H1 (cell line): ENCODE results near the gene MPPED1. TPM values are rescaled to one million over a fixed set of nuclear protein-coding genes. Genes with fewer than 3 reads are reported as not detected.

Source experiments
- CTCF ChIA-PET: fragments of 300-600 bp; sonication (Branson Sonifier 250); formaldehyde crosslinking; loops from one replicate; lab custom pipeline; 2021; ENCODE audit not compliant: partially characterized antibody; lab: Charles Lee
- POLR2A ChIA-PET: fragments of 300-600 bp; sonication (Branson Sonifier 250); formaldehyde crosslinking; loops from one replicate; lab custom pipeline; 2021; ENCODE audit warnings: inconsistent platforms; ENCODE audit not compliant: partially characterized antibody; lab: Charles Lee
- DNase-seq, 2 experiments: peaks; one replicate each; pipeline versions ENCODE4 v3.0.0 to v3.0.0-alpha.2; 2010 to 2022; ENCODE audit warnings: low spot score in 2 of 2, low read depth in 1 of 2, mixed read lengths in 1 of 2
- FAIRE-seq: peaks from 2 replicates; lab custom pipeline; 2011; peaks lifted over from hg19 to GRCh38; lab: Jason Lieb, UNC
- H2AFZ ChIP-seq: 2 replicates; pipeline ENCODE4 v1.8.1; 2012; ENCODE audit warnings: low read length, inconsistent platforms
- H2AK5ac ChIP-seq: 2 replicates; pipeline ENCODE4 v1.6.1; 2013; ENCODE audit warnings: low read depth, low read length
- H2BK120ac ChIP-seq: replicated peaks from 2 replicates; pipeline ENCODE3; 2013; ENCODE audit warnings: low read depth, low read length, inconsistent platforms
- H2BK12ac ChIP-seq: 2 replicates; pipeline ENCODE4 v1.6.1; 2013; ENCODE audit warnings: low read depth, low read length
- H2BK15ac ChIP-seq: 2 replicates; pipeline ENCODE4 v1.6.1; 2013; ENCODE audit warnings: low read length
- H2BK20ac ChIP-seq: 2 replicates; pipeline ENCODE4 v1.6.1; 2013; ENCODE audit warnings: low read length
- H2BK5ac ChIP-seq: 2 replicates; pipeline ENCODE4 v1.6.1; 2013; ENCODE audit warnings: low read depth, low read length
- H3K14ac ChIP-seq: 2 replicates; pipeline ENCODE4 v1.6.1; 2013; ENCODE audit warnings: inconsistent platforms; ENCODE audit not compliant: insufficient read length
- H3K18ac ChIP-seq: 2 replicates; pipeline ENCODE4 v1.6.1; 2013; ENCODE audit warnings: low read length; ENCODE audit errors: extremely low read depth
- H3K23ac ChIP-seq: 2 replicates; pipeline ENCODE4 v1.6.1; 2013; ENCODE audit warnings: inconsistent platforms; ENCODE audit not compliant: insufficient read length
- H3K23me2 ChIP-seq: 2 replicates; pipeline ENCODE4 v1.6.1; 2013; ENCODE audit warnings: low read depth, low read length
- H3K27ac ChIP-seq: 2 replicates; pipeline ENCODE4 v1.6.1; 2011; ENCODE audit warnings: low read depth, low read length, inconsistent platforms
- H3K27me3 ChIP-seq, 4 experiments: replicated peaks in 1 of 4; 1 replicate in 1 of 4; 2 replicates in 3 of 4; pipeline versions ENCODE4 v1.6.1 to v1.8.1; 2011 to 2013; ENCODE audit warnings: low read length in 3 of 4, mild to moderate bottlenecking in 3 of 4, inconsistent platforms in 2 of 4, mixed read lengths in 2 of 4, moderate library complexity in 1 of 4; ENCODE audit not compliant: control insufficient read depth in 3 of 4, insufficient read depth in 3 of 4; ENCODE audit errors: extremely low read depth in 1 of 4
- H3K36me3 ChIP-seq, 4 experiments: 2 replicates each; pipeline versions ENCODE4 v1.6.1 to v1.8.1; 2011 to 2013; ENCODE audit warnings: mild to moderate bottlenecking in 4 of 4, low read length in 3 of 4, moderate library complexity in 2 of 4, control low read depth in 1 of 4, inconsistent platforms in 1 of 4; ENCODE audit not compliant: insufficient read depth in 4 of 4, control insufficient read depth in 2 of 4
- H3K4ac ChIP-seq: replicated peaks from 2 replicates; pipeline ENCODE3; 2013; ENCODE audit warnings: low read length, low read depth, mixed read lengths, inconsistent platforms; ENCODE audit not compliant: insufficient read length
- H3K4me1 ChIP-seq, 4 experiments: replicated peaks in 1 of 4; 1 replicate in 1 of 4; 2 replicates in 3 of 4; pipeline versions ENCODE4 v1.6.1 to v1.8.1; 2011 to 2013; ENCODE audit warnings: low read length in 3 of 4, inconsistent platforms in 2 of 4, mixed read lengths in 1 of 4; ENCODE audit not compliant: insufficient read depth in 4 of 4, control insufficient read depth in 3 of 4
- H3K4me2 ChIP-seq, 2 experiments: 2 replicates each; pipeline versions ENCODE4 v1.6.1 to v1.8.1; 2011 to 2013; ENCODE audit warnings: low read depth in 2 of 2, low read length in 2 of 2, control low read depth in 1 of 2, inconsistent platforms in 1 of 2, mild to moderate bottlenecking in 1 of 2; ENCODE audit not compliant: insufficient read depth in 1 of 2
- H3K4me3 ChIP-seq, 4 experiments: fragments of 200-600, 300-600 bp in 1 of 4; sonication (generic), shearing (Covaris generic), sonication (Bioruptor Twin) in 1 of 4; 2 replicates each; pipeline versions ENCODE4 v1.5.1 to v1.8.1; 2011 to 2016; ENCODE audit warnings: low read length in 4 of 4, low read depth in 3 of 4, control low read depth in 2 of 4, inconsistent platforms in 2 of 4, mild to moderate bottlenecking in 2 of 4, mixed read lengths in 1 of 4, moderate library complexity in 1 of 4; ENCODE audit not compliant: insufficient read depth in 2 of 4; ENCODE audit errors: extremely low read depth in 1 of 4
- H3K56ac ChIP-seq: replicated peaks from 2 replicates; pipeline ENCODE3; 2013; ENCODE audit warnings: low read depth, mild to moderate bottlenecking, mixed read lengths, low read length, inconsistent platforms; ENCODE audit not compliant: insufficient read length
- H3K79me1 ChIP-seq: 2 replicates; pipeline ENCODE4 v1.6.1; 2013; ENCODE audit warnings: low read depth, low read length, control low read depth
- H3K79me2 ChIP-seq, 2 experiments: 2 replicates each; pipeline versions ENCODE4 v1.6.1 to v1.8.1; 2012 to 2013; ENCODE audit warnings: low read length in 2 of 2, mild to moderate bottlenecking in 2 of 2, inconsistent platforms in 1 of 2; ENCODE audit not compliant: insufficient read depth in 2 of 2, control insufficient read depth in 1 of 2
- H3K9ac ChIP-seq, 4 experiments: replicated peaks in 1 of 4; 1 replicate in 1 of 4; 2 replicates in 3 of 4; pipeline versions ENCODE4 v1.6.1 to v1.8.1; 2011 to 2013; ENCODE audit warnings: low read depth in 3 of 4, low read length in 3 of 4, control low read depth in 2 of 4, mild to moderate bottlenecking in 2 of 4, moderate library complexity in 2 of 4, inconsistent platforms in 1 of 4; ENCODE audit errors: extremely low read depth in 1 of 4
- H3K9me3 ChIP-seq, 2 experiments: 2 replicates each; pipeline versions ENCODE4 v1.6.1 to v1.8.1; 2012 to 2013; ENCODE audit warnings: mild to moderate bottlenecking in 2 of 2, moderate library complexity in 2 of 2, control low read depth in 1 of 2, inconsistent platforms in 1 of 2, low read depth in 1 of 2, low read length in 1 of 2, mixed read lengths in 1 of 2; ENCODE audit not compliant: insufficient read depth in 2 of 2
- H4K20me1 ChIP-seq, 2 experiments: replicated peaks in 1 of 2; 2 replicates each; pipeline versions ENCODE3 to v1.8.1; 2011 to 2013; ENCODE audit warnings: inconsistent platforms in 2 of 2, low read length in 2 of 2, mild to moderate bottlenecking in 1 of 2; ENCODE audit not compliant: insufficient read depth in 2 of 2, control insufficient read depth in 1 of 2
- H4K5ac ChIP-seq: 2 replicates; pipeline ENCODE4 v1.6.1; 2013; ENCODE audit warnings: low read length, low read depth, mixed read lengths, inconsistent platforms; ENCODE audit not compliant: insufficient read length
- H4K8ac ChIP-seq: 2 replicates; pipeline ENCODE4 v1.8.0; 2013; ENCODE audit warnings: mild to moderate bottlenecking, moderate library complexity, low read length, inconsistent platforms; ENCODE audit not compliant: insufficient read depth; ENCODE audit errors: extremely low read depth
- H4K91ac ChIP-seq: replicated peaks from 2 replicates; pipeline ENCODE3; 2013; ENCODE audit warnings: low read length, mixed read lengths, inconsistent platforms; ENCODE audit not compliant: insufficient read length
- CBX8 ChIP-seq: fragments of 300-800, 300-1000 bp; sonication (generic); IDR thresholded peaks from 2 replicates; pipeline ENCODE4 v1.7.1; 2016; ENCODE audit warnings: low read depth, low read length, borderline replicate concordance
- CREB1 ChIP-seq: IDR thresholded peaks from 2 replicates; pipeline ENCODE4 v1.6.1; 2012; ENCODE audit warnings: inconsistent platforms
- EGR1 ChIP-seq: IDR thresholded peaks from 2 replicates; pipeline ENCODE4 v1.6.1; 2011; ENCODE audit warnings: low read depth, low read length, borderline replicate concordance
- RBBP5 ChIP-seq: IDR thresholded peaks from 2 replicates; pipeline ENCODE4 v1.7.1; 2012; ENCODE audit warnings: low read depth, mild to moderate bottlenecking, inconsistent platforms, low read length, moderate library complexity, borderline replicate concordance
- RNF2 ChIP-seq: fragments of 200-900, 300-1000 bp; sonication (generic); IDR thresholded peaks from 2 replicates; pipeline ENCODE4 v1.7.1; 2016; ENCODE audit warnings: borderline replicate concordance, low read depth, mild to moderate bottlenecking, antibody characterized with exemption, low read length; ENCODE audit not compliant: poor library complexity, severe bottlenecking; ENCODE audit errors: missing control alignments
- SIN3A ChIP-seq, 2 experiments: IDR thresholded peaks in 1 of 2; conservative IDR thresholded peaks in 1 of 2; 2 replicates each; pipeline ENCODE4 v1.6.1; 2011 to 2012; ENCODE audit warnings: low read length in 2 of 2, improper control_type of control experiment in 1 of 2, low read depth in 1 of 2, mild to moderate bottlenecking in 1 of 2
- SP4 ChIP-seq: IDR thresholded peaks from 2 replicates; pipeline ENCODE4 v1.6.1; 2012; ENCODE audit warnings: low read length, inconsistent platforms
- WGBS, 2 experiments: shearing (Covaris generic) in 1 of 2; methylation state at CpG; one replicate each; pipeline versions ENCODE4 v1.1.6 to v1.1.7; 2013 to 2015; ENCODE audit warnings: low lambda C conversion rate in 2 of 2, mixed read lengths in 2 of 2, inconsistent platforms in 1 of 2, low coverage in 1 of 2, missing lambda C conversion rate in 1 of 2; ENCODE audit not compliant: insufficient replicate concordance in 2 of 2, insufficient coverage in 1 of 2, insufficient read length in 1 of 2; ENCODE audit errors: extremely low coverage in 1 of 2, missing lambda C conversion rate in 1 of 2; 5-methylcytosine and 5-hydroxymethylcytosine counted together
- polyA plus RNA-seq, 7 experiments: library from polyadenylated mRNA; depleted of rRNA in 3 of 7; stranded (reverse) in 5 of 7; unstranded in 2 of 7; fragments of >200 nt in 5 of 7; fragments of 200-250 nt in 2 of 7; gene quantifications; 1 replicate in 5 of 7; 2 replicates in 1 of 7; 4 replicates in 1 of 7; pipeline versions ENCODE4 v1.2.1 to v1.2.3, GENCODE V29; 2011 to 2013; ENCODE audit warnings: missing spikeins in 2 of 7, mixed read lengths in 2 of 7
- total RNA-seq: library from RNA; stranded (reverse); fragmentation: NEBNext Ultra II Directional; extraction: Animal tissue kit (Norgen Biotek cat#: 25700); gene quantifications from 2 replicates; pipeline ENCODE4 v1.2.1, GENCODE V29; 2021

MPPED1 gene
- total and polyA plus RNA-seq, 2 of the 8 experiments (the other 6 are each of a cell fraction or from before 2014, with no cell fraction given): 0.29 to 0.37 TPM

GRCh38 chr22:43438666-43439347, 27.0 kb downstream of the MPPED1 start:
- WGBS, 2 experiments: 88% methylated on average over 17 of the region's 17 CpGs; no CpG with 5 or more reads in 1 of the 2 experiments
- Histone ChIP-seq H3K23me2 (no peaks in the 10 kb centered on the region), H3K4me2 (no peak overlapping the region), H3K79me1 (no peaks in the 10 kb centered on the region), H3K27me3 (no peaks in the 10 kb centered on the region; a peak in 1 of 7 replicates), H2BK120ac (no peak overlapping the region), H4K20me1 (no peaks in the 10 kb centered on the region), H3K14ac (no peak overlapping the region), H2BK5ac (no peak overlapping the region), H4K8ac (no peak overlapping the region), H2AFZ (no peak overlapping the region), H3K23ac (no peak overlapping the region), H2BK15ac (no peak overlapping the region), H3K9me3 (no peaks in the 10 kb centered on the region), H3K4me1 (no peaks in the 10 kb centered on the region), H3K4me3 (no peak overlapping the region), H3K4ac (no peak overlapping the region), H2AK5ac (no peak overlapping the region), H3K18ac (no peak overlapping the region), H3K56ac (no peak overlapping the region), H3K27ac (no peak overlapping the region), H2BK12ac (no peak overlapping the region), H3K9ac (no peak overlapping the region), H2BK20ac (no peak overlapping the region), H3K36me3 (no peaks in the 10 kb centered on the region), H4K91ac (no peak overlapping the region), H3K79me2 (no peaks in the 10 kb centered on the region), H4K5ac (no peak overlapping the region)
- TF ChIP-seq RNF2 (no peak), CBX8 (no peak), EGR1 (no peak), SIN3A (conservative IDR thresholded peaks at IDR 0.05 in 1 of 2, IDR thresholded peaks at IDR 0.05 in 1 of 2; ENCODE audit: low read depth in 1 of 2, low read length in 2 of 2) (no peak), CREB1 (no peak), RBBP5 (no peak), SP4 (no peak)
- FAIRE-seq (no peak), DNase-seq (no peak)
- ChIA-PET POLR2A (interaction anchor here (1.1 kb wide), 1 partner anchor 17 kb away, joined by 3 read pairs; no protein-coding TSS in a partner anchor), CTCF (interaction anchor here (0.6 to 2.6 kb wide), 5 partner anchors 11 to 1241 kb away, joined by 3 to 12 read pairs (median 4); no protein-coding TSS in a partner anchor)
